OCI-LY3 (cell line): ENCODE results near the gene PROK1.

ENCODE experiments used
- EZH2phosphoT487 ChIP-seq: fragments of 200-600 bp; shearing (Covaris generic); IDR thresholded peaks from 2 replicates; pipeline ENCODE4 v1.6.1; 2018; ENCODE audit warnings: antibody characterized with exemption, mixed run types, low read depth
- TF ChIP-seq, protein P1 (sequence below): fragments of 200-600, 300-600 bp; sonication (generic); IDR thresholded peaks from 2 replicates; pipeline ENCODE4 v1.5.1; 2014; ENCODE audit warnings: antibody characterized with exemption, low read length, low read depth

DNA sequence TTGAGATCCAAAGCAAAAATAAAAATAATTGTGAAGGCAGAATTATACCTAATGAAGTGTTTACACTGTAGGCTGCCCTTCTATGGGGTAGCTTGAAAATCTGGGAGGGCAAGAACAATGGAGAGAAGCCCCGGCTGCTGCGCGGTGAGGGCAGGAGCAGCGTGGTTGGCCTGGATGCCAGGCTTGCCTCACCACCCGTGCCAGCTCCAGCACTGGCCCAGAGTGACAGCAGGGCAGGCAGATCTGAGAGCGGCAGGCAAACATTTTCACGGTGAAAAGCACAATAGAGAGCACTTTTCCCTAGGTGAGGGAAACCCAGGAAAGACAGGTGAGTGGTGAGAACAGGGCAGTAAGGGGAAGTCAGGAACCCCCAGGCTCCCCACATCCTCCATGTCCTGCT is 1.4 kb downstream of the PROK1 start:
- TF ChIP-seq, protein P1, sequence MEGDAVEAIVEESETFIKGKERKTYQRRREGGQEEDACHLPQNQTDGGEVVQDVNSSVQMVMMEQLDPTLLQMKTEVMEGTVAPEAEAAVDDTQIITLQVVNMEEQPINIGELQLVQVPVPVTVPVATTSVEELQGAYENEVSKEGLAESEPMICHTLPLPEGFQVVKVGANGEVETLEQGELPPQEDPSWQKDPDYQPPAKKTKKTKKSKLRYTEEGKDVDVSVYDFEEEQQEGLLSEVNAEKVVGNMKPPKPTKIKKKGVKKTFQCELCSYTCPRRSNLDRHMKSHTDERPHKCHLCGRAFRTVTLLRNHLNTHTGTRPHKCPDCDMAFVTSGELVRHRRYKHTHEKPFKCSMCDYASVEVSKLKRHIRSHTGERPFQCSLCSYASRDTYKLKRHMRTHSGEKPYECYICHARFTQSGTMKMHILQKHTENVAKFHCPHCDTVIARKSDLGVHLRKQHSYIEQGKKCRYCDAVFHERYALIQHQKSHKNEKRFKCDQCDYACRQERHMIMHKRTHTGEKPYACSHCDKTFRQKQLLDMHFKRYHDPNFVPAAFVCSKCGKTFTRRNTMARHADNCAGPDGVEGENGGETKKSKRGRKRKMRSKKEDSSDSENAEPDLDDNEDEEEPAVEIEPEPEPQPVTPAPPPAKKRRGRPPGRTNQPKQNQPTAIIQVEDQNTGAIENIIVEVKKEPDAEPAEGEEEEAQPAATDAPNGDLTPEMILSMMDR = no peak
- no peak for TF ChIP-seq EZH2phosphoT487
